H9 (cell line): ENCODE measurements around the gene NPPC. TPM values are rescaled to one million over a fixed set of nuclear protein-coding genes. Genes with fewer than 3 reads are reported as not detected.

Experiments
- DNase-seq: peaks from one replicate; pipeline ENCODE4 v3.0.0-alpha.2; 2017
- H2AFZ ChIP-seq: one replicate; pipeline ENCODE4 v1.6.1; 2013; ENCODE audit warnings: mild to moderate bottlenecking, low read length, control low read depth, moderate library complexity
- H2AK5ac ChIP-seq: 2 replicates; pipeline ENCODE4 v1.6.1; 2013; ENCODE audit warnings: low read length, control low read depth, mixed read lengths; ENCODE audit not compliant: insufficient read length
- H2BK120ac ChIP-seq: one replicate; pipeline ENCODE4 v1.6.1; 2013; ENCODE audit warnings: low read depth, mild to moderate bottlenecking, low read length, control low read depth, inconsistent platforms; ENCODE audit not compliant: poor library complexity, severe bottlenecking
- H2BK12ac ChIP-seq: 2 replicates; pipeline ENCODE4 v1.6.1; 2013; ENCODE audit warnings: low read length, control low read depth, mixed read lengths, low read depth; ENCODE audit not compliant: insufficient read length
- H2BK15ac ChIP-seq: 2 replicates; pipeline ENCODE4 v1.6.1; 2013; ENCODE audit warnings: low read depth, low read length, control low read depth
- H2BK20ac ChIP-seq: one replicate; pipeline ENCODE4 v1.6.1; 2013; ENCODE audit warnings: low read depth, mild to moderate bottlenecking, low read length, control low read depth, inconsistent platforms; ENCODE audit not compliant: poor library complexity, severe bottlenecking
- H2BK5ac ChIP-seq: 2 replicates; pipeline ENCODE4 v1.6.1; 2013; ENCODE audit warnings: low read length, control low read depth, mixed read lengths; ENCODE audit not compliant: insufficient read length
- H3K14ac ChIP-seq: 2 replicates; pipeline ENCODE4 v1.6.1; 2013; ENCODE audit warnings: low read length, control low read depth; ENCODE audit not compliant: insufficient read depth
- H3K18ac ChIP-seq: 2 replicates; pipeline ENCODE4 v1.6.1; 2013; ENCODE audit warnings: low read depth, mild to moderate bottlenecking, mixed read lengths, low read length, control low read depth; ENCODE audit not compliant: insufficient read length
- H3K23ac ChIP-seq: 2 replicates; pipeline ENCODE4 v1.6.1; 2013; ENCODE audit warnings: low read length, control low read depth, mixed read lengths, low read depth; ENCODE audit not compliant: insufficient read length
- H3K23me2 ChIP-seq: 2 replicates; pipeline ENCODE4 v1.6.1; 2013; ENCODE audit warnings: low read depth, mild to moderate bottlenecking, mixed read lengths, low read length, control low read depth; ENCODE audit not compliant: insufficient read length, poor library complexity, severe bottlenecking
- H3K27ac ChIP-seq: 2 replicates; pipeline ENCODE4 v1.5.1; 2013; ENCODE audit warnings: low read length, control low read depth, mixed read lengths, low read depth; ENCODE audit not compliant: insufficient read length
- H3K27me3 ChIP-seq: 2 replicates; pipeline ENCODE4 v1.6.1; 2013; ENCODE audit warnings: low read length, control low read depth, inconsistent platforms; ENCODE audit not compliant: insufficient read depth
- H3K4ac ChIP-seq: 2 replicates; pipeline ENCODE4 v1.6.1; 2013; ENCODE audit warnings: low read depth, mild to moderate bottlenecking, control low read depth, inconsistent platforms, low read length, moderate library complexity
- H3K4me1 ChIP-seq: 2 replicates; pipeline ENCODE4 v1.6.1; 2013; ENCODE audit warnings: low read length, control low read depth, inconsistent platforms; ENCODE audit not compliant: insufficient read depth
- H3K4me2 ChIP-seq: 2 replicates; pipeline ENCODE4 v1.6.1; 2013; ENCODE audit warnings: low read length, control low read depth, mixed read lengths; ENCODE audit not compliant: insufficient read length, insufficient read depth
- H3K56ac ChIP-seq: 2 replicates; pipeline ENCODE4 v1.6.1; 2013; ENCODE audit warnings: low read depth, mild to moderate bottlenecking, mixed read lengths, low read length, control low read depth; ENCODE audit not compliant: insufficient read length
- H3K79me1 ChIP-seq: 2 replicates; pipeline ENCODE4 v1.6.1; 2013; ENCODE audit warnings: low read depth, mild to moderate bottlenecking, moderate library complexity, low read length, control low read depth, inconsistent platforms; ENCODE audit not compliant: insufficient read depth, poor library complexity, severe bottlenecking
- H3K79me2 ChIP-seq: 2 replicates; pipeline ENCODE4 v1.6.1; 2013; ENCODE audit warnings: low read length, control low read depth, inconsistent platforms; ENCODE audit not compliant: insufficient read depth
- H3K9ac ChIP-seq: 2 replicates; pipeline ENCODE4 v1.6.1; 2013; ENCODE audit warnings: low read length, control low read depth, mixed read lengths; ENCODE audit not compliant: insufficient read length; ENCODE audit errors: extremely low read depth
- H3K9me3 ChIP-seq: one replicate; pipeline ENCODE4 v1.6.1; 2013; ENCODE audit warnings: low read depth, low read length, inconsistent platforms; ENCODE audit not compliant: control insufficient read depth
- H3T11ph ChIP-seq: one replicate; pipeline ENCODE4 v1.6.1; 2013; ENCODE audit warnings: mild to moderate bottlenecking, low read length, control low read depth, inconsistent platforms
- H4K20me1 ChIP-seq: one replicate; pipeline ENCODE4 v1.6.1; 2013; ENCODE audit not compliant: control insufficient read depth, insufficient read length, insufficient read depth
- H4K5ac ChIP-seq: 2 replicates; pipeline ENCODE4 v1.6.1; 2013; ENCODE audit warnings: low read depth, mild to moderate bottlenecking, mixed read lengths, low read length, control low read depth; ENCODE audit not compliant: insufficient read length
- H4K8ac ChIP-seq: replicated peaks from 2 replicates; pipeline ENCODE4 v1.6.1; 2013; ENCODE audit warnings: low read length, control low read depth, mixed read lengths, low read depth; ENCODE audit not compliant: insufficient read length
- H4K91ac ChIP-seq: 2 replicates; pipeline ENCODE4 v1.6.1; 2013; ENCODE audit warnings: low read depth, mild to moderate bottlenecking, moderate library complexity, mixed read lengths, low read length, control low read depth; ENCODE audit not compliant: insufficient read length
- H3K27ac Mint-ChIP-seq, 3 experiments: 2 replicates in 2 of 3; 3 replicates in 1 of 3; pipeline ENCODE4 v1.8.0; 2020 to 2021; ENCODE audit warnings: mixed read lengths in 3 of 3, mild to moderate bottlenecking in 1 of 3, moderate library complexity in 1 of 3
- H3K27me3 Mint-ChIP-seq: 2 replicates; pipeline ENCODE4 v1.8.0; 2021; ENCODE audit warnings: low read depth, mild to moderate bottlenecking, moderate library complexity, mixed read lengths
- H3K36me3 Mint-ChIP-seq, 3 experiments: 2 replicates in 2 of 3; 3 replicates in 1 of 3; pipeline ENCODE4 v1.8.0; 2020 to 2021; ENCODE audit warnings: low read depth in 3 of 3, mixed read lengths in 3 of 3; ENCODE audit not compliant: insufficient read depth in 1 of 3
- H3K4me1 Mint-ChIP-seq, 2 experiments: 2 replicates each; pipeline ENCODE4 v1.8.0; 2020; ENCODE audit warnings: mixed read lengths in 2 of 2
- H3K4me3 Mint-ChIP-seq, 2 experiments: 2 replicates in 1 of 2; 3 replicates in 1 of 2; pipeline ENCODE4 v1.8.0; 2020 to 2021; ENCODE audit warnings: mild to moderate bottlenecking in 2 of 2, mixed read lengths in 2 of 2, moderate library complexity in 1 of 2
- H3K9me3 Mint-ChIP-seq, 2 experiments: 2 replicates in 1 of 2; 3 replicates in 1 of 2; pipeline ENCODE4 v1.8.0; 2020; ENCODE audit warnings: mild to moderate bottlenecking in 2 of 2, mixed read lengths in 2 of 2, moderate library complexity in 1 of 2
- CTCF ChIP-seq: fragments of 200-600 bp; sonication (generic); conservative IDR thresholded peaks from 3 replicates; pipeline ENCODE4 v1.8.0; 2021; ENCODE audit warnings: antibody characterized with exemption, mild to moderate bottlenecking
- WGBS: extraction: QIAGEN DNeasy Blood & Tissue Kit; methylation state at CpG from one replicate; pipeline ENCODE4 v1.1.7; 2013; ENCODE audit warnings: missing lambda C conversion rate, low lambda C conversion rate, mixed read lengths; ENCODE audit not compliant: insufficient read length; ENCODE audit errors: extremely low coverage; 5-methylcytosine and 5-hydroxymethylcytosine counted together
- total RNA-seq: library from RNA; stranded (reverse); gene quantifications from 2 replicates; pipeline ENCODE4 v1.2.1, GENCODE V29; 2021

The NPPC gene
- total RNA-seq, 1 experiment from 2014 or later = 1.1 TPM

- H3K9ac ChIP-seq = peak overlapping the region; percentile 53
- H4K8ac ChIP-seq = no peak overlapping the region
- no peak overlapping the region for H3K4ac ChIP-seq
- H3K56ac ChIP-seq = no peak overlapping the region
- Mint-ChIP-seq H3K4me1 (peaks cover 5 to 8% of the 10 kb centered on the region in 2 experiments), H3K9me3 (0 out of 5 replicates have a peak, but pooled peaks cover 0 to 3% of the 10 kb centered on the region in 2 experiments), H3K27ac (peak overlapping the region; percentile 31 to 50 (median 32); a peak in 5 of 7 replicates), H3K27me3 (peaks cover 13% of the 10 kb centered on the region), H3K4me3 (peak overlapping the region; percentile 80 to 89), H3K36me3 (peaks cover 0 to 4% (median 4%) of the 10 kb centered on the region in 3 experiments; a peak in 3 of 7 replicates)
- no peaks in the 10 kb centered on the region for H4K20me1 ChIP-seq
- no peak overlapping the region for H2AK5ac ChIP-seq
- H3K27ac ChIP-seq = no peak overlapping the region
- 0 out of 2 replicates have a peak overlapping the region, but pooled peaks have one; percentile 13 for H2BK15ac ChIP-seq
- no peak overlapping the region for H4K5ac ChIP-seq
- H3K4me1 ChIP-seq = peaks cover 5% of the 10 kb centered on the region; the same call in 1 of the 2 replicates
- H3K23me2 ChIP-seq = peaks cover 5% of the 10 kb centered on the region
- no peak overlapping the region for H2BK20ac ChIP-seq
- H3K4me2 ChIP-seq = peak overlapping the region; percentile 76
- no peak overlapping the region for H4K91ac ChIP-seq
- WGBS = no CpG with 5 or more reads among the region's 18 CpGs
- H3K9me3 ChIP-seq = no peaks in the 10 kb centered on the region
- no peak overlapping the region for H2AFZ ChIP-seq
- no peak for TF ChIP-seq CTCF
- H3T11ph ChIP-seq = no peak overlapping the region
- no peak overlapping the region for H3K18ac ChIP-seq
- no peak overlapping the region for H2BK12ac ChIP-seq
- no peak overlapping the region for H2BK5ac ChIP-seq
- H3K79me1 ChIP-seq = peaks cover 3% of the 10 kb centered on the region
- DNase-seq = no peak
- H3K27me3 ChIP-seq = no peaks in the 10 kb centered on the region
- no peak overlapping the region for H2BK120ac ChIP-seq
- H3K23ac ChIP-seq = no peak overlapping the region
- peak overlapping the region; percentile 62; the same call in 1 of the 2 replicates for H3K14ac ChIP-seq
- 0 out of 2 replicates have a peak, but pooled peaks cover 4% of the 10 kb centered on the region for H3K79me2 ChIP-seq
Measured at GRCh38 chr2:231960810-231961348, 34.7 kb upstream of the NPPC start.
